Panc1 (cell line): Measurements from ENCODE around the gene TNS2. TPM values are rescaled to one million over a fixed set of nuclear protein-coding genes. Genes with fewer than 3 reads are reported as not detected.
A peak's percentile ranks its signal among the peaks of the same experiment; 100 is the strongest.

Experiments
- ATAC-seq: fragments of 200-7000 bp; cut with Tn5 transposase; 2 replicates; pipeline ENCODE4 v1.9.1; 2020; ENCODE audit warnings: mild to moderate bottlenecking, moderate library complexity
- BruUV-seq: library from RNA; stranded (reverse); fragments of 400-500 nt; replicated peaks from 2 replicates; lab custom pipeline; 2021; lab: Mats Ljungman, UMichigan
- CTCF ChIA-PET: fragments of 300-600 bp; sonication (Branson Sonifier 250); formaldehyde crosslinking; loops from one replicate; lab custom pipeline; 2022; ENCODE audit warnings: antibody characterized with exemption; lab: Charles Lee
- POLR2A ChIA-PET: fragments of 300-600 bp; sonication (Branson Sonifier 250); formaldehyde crosslinking; loops from one replicate; lab custom pipeline; 2022; ENCODE audit warnings: antibody characterized with exemption; lab: Charles Lee
- DNase-seq: peaks from one replicate; pipeline ENCODE4 v3.0.0-alpha.2; 2010; ENCODE audit warnings: low read depth, low spot score
- H3K27ac ChIP-seq: 2 replicates; pipeline ENCODE4 v1.5.1; 2011; ENCODE audit warnings: mild to moderate bottlenecking, low read length, inconsistent platforms
- H3K27me3 ChIP-seq: fragments of 200-500 bp; sonication (Bioruptor generic); 2 replicates; pipeline ENCODE4 v1.6.0; 2014; ENCODE audit warnings: low read length, inconsistent platforms; ENCODE audit not compliant: control insufficient read depth, insufficient read depth
- H3K36me3 ChIP-seq: fragments of 200-500 bp; sonication (Bioruptor generic); 2 replicates; pipeline ENCODE4 v1.5.1; 2014; ENCODE audit warnings: inconsistent platforms, mild to moderate bottlenecking, low read length, moderate library complexity; ENCODE audit not compliant: control insufficient read depth, insufficient read depth
- H3K4me1 ChIP-seq: 2 replicates; pipeline ENCODE4 v1.5.1; 2011; ENCODE audit warnings: inconsistent platforms, mild to moderate bottlenecking, low read length, moderate library complexity; ENCODE audit not compliant: control insufficient read depth, insufficient read depth
- H3K4me3 ChIP-seq, 2 experiments: 2 replicates each; pipeline ENCODE4 v1.5.1; 2011 to 2012; ENCODE audit warnings: low read depth in 2 of 2, low read length in 2 of 2, mild to moderate bottlenecking in 2 of 2, inconsistent platforms in 1 of 2, moderate library complexity in 1 of 2
- H3K9me3 ChIP-seq: fragments of 200-500 bp; sonication (Bioruptor generic); 2 replicates; pipeline ENCODE4 v1.5.1; 2014; ENCODE audit warnings: low read depth, mild to moderate bottlenecking, inconsistent platforms, low read length, moderate library complexity; ENCODE audit not compliant: control insufficient read depth, insufficient read depth
- CTCF ChIP-seq: fragments of 450-650 bp; IDR thresholded peaks from 2 replicates; pipeline ENCODE4 v1.5.1; 2017; ENCODE audit warnings: mild to moderate bottlenecking
- POLR2AphosphoS5 ChIP-seq: IDR thresholded peaks from 2 replicates; pipeline ENCODE4 v1.6.1; 2012; ENCODE audit warnings: mild to moderate bottlenecking, low read depth, low read length, moderate library complexity
- SIN3A ChIP-seq: IDR thresholded peaks from 2 replicates; pipeline ENCODE4 v1.6.1; 2012; ENCODE audit warnings: low read depth, mild to moderate bottlenecking, low read length, moderate library complexity, borderline replicate concordance; ENCODE audit not compliant: insufficient read depth
- TCF7L2 ChIP-seq: IDR thresholded peaks from 2 replicates; pipeline ENCODE4 v1.6.1; 2011; ENCODE audit warnings: mild to moderate bottlenecking, low read depth, low read length, inconsistent platforms
- in situ Hi-C: cut with HindIII; loops from 2 replicates; pipeline ENCODE4 v1.10.0; 2016; ENCODE audit warnings: low sequenced_read_pairs, low pct_unique_long_range_greater_than_20kb
- intact Hi-C: fragments of 100-400 bp; cut with micrococcal nuclease; formaldehyde crosslinking; loops from one replicate; pipeline ENCODE4 v1.10.0; 2022; ENCODE audit not compliant: unreplicated experiment
- total RNA-seq: library from RNA; stranded (reverse); gene quantifications from one replicate; pipeline ENCODE4 v1.2.1, GENCODE V29; 2021; ENCODE audit not compliant: unreplicated experiment
- TF ChIP-seq, protein P1 (sequence below), 2 experiments: IDR thresholded peaks; 2 replicates each; pipeline ENCODE4 v1.6.1; 2011 to 2012; ENCODE audit warnings: low read depth in 2 of 2, control low read depth in 1 of 2, low read length in 1 of 2, mild to moderate bottlenecking in 1 of 2, moderate library complexity in 1 of 2; ENCODE audit not compliant: insufficient read depth in 1 of 2

Gene TNS2
- total RNA-seq, 1 experiment from 2014 or later: 48.1 TPM

DNA sequence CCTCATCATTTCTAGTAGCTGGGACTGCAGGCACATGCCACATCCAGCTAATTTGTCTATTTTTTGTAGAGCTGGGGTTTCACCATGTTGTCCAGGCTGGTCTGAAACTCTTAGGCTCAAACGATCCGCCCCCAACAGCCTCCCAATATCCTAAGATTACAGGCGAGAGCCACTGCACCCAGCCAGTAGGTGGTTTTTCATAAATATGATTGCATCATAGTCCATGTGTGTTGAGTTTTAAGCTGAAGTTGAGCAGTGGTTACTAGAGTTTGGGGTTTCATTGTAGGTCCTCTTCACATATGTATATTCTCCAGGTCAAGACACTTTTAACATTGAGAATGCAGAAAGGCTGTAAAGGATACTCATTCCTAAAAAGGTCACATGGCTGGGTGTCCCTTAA is 13.1 kb upstream of the TNS2 start:
- DNase-seq (no peak), ATAC-seq (no peak)
- TF ChIP-seq, protein P1, sequence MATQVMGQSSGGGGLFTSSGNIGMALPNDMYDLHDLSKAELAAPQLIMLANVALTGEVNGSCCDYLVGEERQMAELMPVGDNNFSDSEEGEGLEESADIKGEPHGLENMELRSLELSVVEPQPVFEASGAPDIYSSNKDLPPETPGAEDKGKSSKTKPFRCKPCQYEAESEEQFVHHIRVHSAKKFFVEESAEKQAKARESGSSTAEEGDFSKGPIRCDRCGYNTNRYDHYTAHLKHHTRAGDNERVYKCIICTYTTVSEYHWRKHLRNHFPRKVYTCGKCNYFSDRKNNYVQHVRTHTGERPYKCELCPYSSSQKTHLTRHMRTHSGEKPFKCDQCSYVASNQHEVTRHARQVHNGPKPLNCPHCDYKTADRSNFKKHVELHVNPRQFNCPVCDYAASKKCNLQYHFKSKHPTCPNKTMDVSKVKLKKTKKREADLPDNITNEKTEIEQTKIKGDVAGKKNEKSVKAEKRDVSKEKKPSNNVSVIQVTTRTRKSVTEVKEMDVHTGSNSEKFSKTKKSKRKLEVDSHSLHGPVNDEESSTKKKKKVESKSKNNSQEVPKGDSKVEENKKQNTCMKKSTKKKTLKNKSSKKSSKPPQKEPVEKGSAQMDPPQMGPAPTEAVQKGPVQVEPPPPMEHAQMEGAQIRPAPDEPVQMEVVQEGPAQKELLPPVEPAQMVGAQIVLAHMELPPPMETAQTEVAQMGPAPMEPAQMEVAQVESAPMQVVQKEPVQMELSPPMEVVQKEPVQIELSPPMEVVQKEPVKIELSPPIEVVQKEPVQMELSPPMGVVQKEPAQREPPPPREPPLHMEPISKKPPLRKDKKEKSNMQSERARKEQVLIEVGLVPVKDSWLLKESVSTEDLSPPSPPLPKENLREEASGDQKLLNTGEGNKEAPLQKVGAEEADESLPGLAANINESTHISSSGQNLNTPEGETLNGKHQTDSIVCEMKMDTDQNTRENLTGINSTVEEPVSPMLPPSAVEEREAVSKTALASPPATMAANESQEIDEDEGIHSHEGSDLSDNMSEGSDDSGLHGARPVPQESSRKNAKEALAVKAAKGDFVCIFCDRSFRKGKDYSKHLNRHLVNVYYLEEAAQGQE (IDR thresholded peaks at IDR 0.05; ENCODE audit: insufficient read depth in 1 of 2, low read depth in 2 of 2, low read length in 1 of 2): no peak
- no peak for TF ChIP-seq CTCF
- no peak for TF ChIP-seq POLR2AphosphoS5
- TF ChIP-seq SIN3A: no peak
- no peak for TF ChIP-seq TCF7L2
- Histone ChIP-seq H3K4me3 (no peak overlapping the region), H3K36me3 (peaks cover 42% of the 10 kb centered on the region), H3K9me3 (no peaks in the 10 kb centered on the region), H3K4me1 (no peaks in the 10 kb centered on the region), H3K27me3 (no peaks in the 10 kb centered on the region), H3K27ac (0 out of 2 replicates have a peak overlapping the region, but pooled peaks have one; percentile 13)
- intact Hi-C loops (no loop called here), in situ Hi-C loops (no loop called here)
- ChIA-PET POLR2A (no interaction called here), CTCF (no interaction called here)
- no TSS peak for BruUV-seq

DNA sequence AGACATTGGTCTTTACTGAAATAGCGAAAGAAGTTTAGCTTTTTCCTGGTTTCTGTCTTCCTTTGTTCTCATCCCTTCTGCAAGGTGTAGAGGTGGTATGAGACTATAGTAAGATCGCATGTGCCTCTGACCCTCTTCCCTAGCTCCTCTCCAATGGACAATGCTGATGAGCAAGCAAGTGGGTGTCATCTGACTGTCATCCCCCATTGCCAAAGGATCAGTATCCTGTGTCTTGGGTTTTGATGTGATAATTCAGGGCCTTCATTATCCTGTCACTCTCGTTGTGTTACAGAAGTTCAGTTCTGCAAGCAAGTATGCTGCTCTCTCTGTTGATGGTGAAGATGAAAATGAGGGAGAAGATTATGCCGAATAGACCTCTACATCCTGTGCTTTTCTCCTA is 10.0 kb upstream of the TNS2 start:
- CTCF ChIA-PET: no interaction called here
- intact Hi-C loops: no loop called here
- no peak for TF ChIP-seq CTCF
- no peak for TF ChIP-seq TCF7L2
- TF ChIP-seq, protein P1 (IDR thresholded peaks at IDR 0.05; ENCODE audit: insufficient read depth in 1 of 2, low read depth in 2 of 2, low read length in 1 of 2): no peak
- no peak for TF ChIP-seq SIN3A
- TF ChIP-seq POLR2AphosphoS5: no peak; the same call in 1 of the 2 replicates
- no peaks in the 10 kb centered on the region for H3K27me3 ChIP-seq
- no TSS peak for BruUV-seq
- in situ Hi-C loops: no loop called here
- no peak overlapping the region for H3K4me3 ChIP-seq
- no peak for DNase-seq
- POLR2A ChIA-PET: no interaction called here
- H3K27ac ChIP-seq: no peak overlapping the region
- peaks cover 14% of the 10 kb centered on the region for H3K4me1 ChIP-seq
- no peak for ATAC-seq
- H3K9me3 ChIP-seq: no peaks in the 10 kb centered on the region
- H3K36me3 ChIP-seq: peaks cover 27% of the 10 kb centered on the region
